Measurements from ENCODE around the gene IDUA.
"Not testable (repeated sequence)": the region's sequence is repeated elsewhere in the genome, so short reads cannot be mapped to it uniquely, and the experiment has no call there.

IDUA gene

GRCh38 chr4:988726-989721, 2.2 kb downstream of the IDUA start:
- DNase-seq: no peak

- DNase-seq: no peak
Measured at GRCh38 chr4:989722-990471, 3.1 kb downstream of the IDUA start.

GRCh38 chr4:990746-991367, 4.0 kb downstream of the IDUA start:
- DNase-seq: no peak

- DNase-seq: no peak
Measured at GRCh38 chr4:991451-992296, 4.8 kb downstream of the IDUA start.

GRCh38 chr4:992297-993110, 5.7 kb downstream of the IDUA start:
- no peak for DNase-seq

DNA sequence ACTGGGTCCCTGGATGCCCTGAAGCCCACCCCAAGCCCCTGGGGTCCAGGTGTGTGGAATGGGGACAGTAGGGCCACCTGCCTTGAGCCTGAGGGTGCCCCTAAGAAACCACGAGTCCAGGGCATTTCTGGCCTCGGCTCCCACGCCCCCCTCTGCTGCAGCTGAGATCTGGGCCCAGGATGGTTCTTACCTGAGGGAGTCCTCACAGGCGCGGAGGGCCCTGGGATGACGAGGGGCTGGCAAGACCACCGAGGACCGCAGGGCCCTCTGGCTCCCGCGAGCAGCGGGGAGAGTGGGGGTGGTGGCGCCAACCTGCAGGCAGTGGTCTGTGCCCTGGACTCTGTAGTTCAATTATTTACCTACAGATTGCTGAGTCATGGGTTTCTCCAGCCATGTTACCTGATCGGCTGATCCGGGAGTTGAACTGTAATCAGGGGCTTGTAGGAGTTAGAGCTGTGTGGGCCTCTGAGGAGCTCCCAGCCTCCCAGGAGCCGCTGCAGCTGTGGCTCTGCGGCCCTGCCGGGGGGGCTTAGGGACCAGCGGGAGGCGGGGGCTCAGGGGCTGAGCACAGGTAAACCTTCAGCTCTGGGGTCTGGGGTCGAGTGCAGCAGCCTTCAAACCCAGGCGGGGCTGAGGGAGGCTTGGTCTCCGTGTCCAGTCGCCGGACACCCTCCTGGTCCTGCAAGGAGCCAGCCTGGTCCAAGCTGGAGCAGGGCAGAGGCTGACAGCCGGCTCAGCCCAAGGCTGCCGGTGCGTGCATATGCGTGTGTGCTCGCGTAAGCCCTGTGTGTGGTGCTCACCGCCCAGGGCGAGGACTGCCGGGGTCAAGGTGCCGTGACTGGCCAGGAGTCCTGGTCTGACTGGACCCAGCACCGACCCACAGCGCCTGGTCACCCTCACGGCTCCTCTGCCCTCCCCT, 6.5 kb downstream of the IDUA start, which contains the start of gene SLC26A1:
Gene SLC26A1, minus strand, starts transcription at position 294 of the 919 bp plus-strand sequence. CDS start 1,701 bp downstream, outside the sequence.
- no peak for DNase-seq

GRCh38 chr4:995311-996026, 8.6 kb downstream of the IDUA start:
- no peak for DNase-seq

DNA sequence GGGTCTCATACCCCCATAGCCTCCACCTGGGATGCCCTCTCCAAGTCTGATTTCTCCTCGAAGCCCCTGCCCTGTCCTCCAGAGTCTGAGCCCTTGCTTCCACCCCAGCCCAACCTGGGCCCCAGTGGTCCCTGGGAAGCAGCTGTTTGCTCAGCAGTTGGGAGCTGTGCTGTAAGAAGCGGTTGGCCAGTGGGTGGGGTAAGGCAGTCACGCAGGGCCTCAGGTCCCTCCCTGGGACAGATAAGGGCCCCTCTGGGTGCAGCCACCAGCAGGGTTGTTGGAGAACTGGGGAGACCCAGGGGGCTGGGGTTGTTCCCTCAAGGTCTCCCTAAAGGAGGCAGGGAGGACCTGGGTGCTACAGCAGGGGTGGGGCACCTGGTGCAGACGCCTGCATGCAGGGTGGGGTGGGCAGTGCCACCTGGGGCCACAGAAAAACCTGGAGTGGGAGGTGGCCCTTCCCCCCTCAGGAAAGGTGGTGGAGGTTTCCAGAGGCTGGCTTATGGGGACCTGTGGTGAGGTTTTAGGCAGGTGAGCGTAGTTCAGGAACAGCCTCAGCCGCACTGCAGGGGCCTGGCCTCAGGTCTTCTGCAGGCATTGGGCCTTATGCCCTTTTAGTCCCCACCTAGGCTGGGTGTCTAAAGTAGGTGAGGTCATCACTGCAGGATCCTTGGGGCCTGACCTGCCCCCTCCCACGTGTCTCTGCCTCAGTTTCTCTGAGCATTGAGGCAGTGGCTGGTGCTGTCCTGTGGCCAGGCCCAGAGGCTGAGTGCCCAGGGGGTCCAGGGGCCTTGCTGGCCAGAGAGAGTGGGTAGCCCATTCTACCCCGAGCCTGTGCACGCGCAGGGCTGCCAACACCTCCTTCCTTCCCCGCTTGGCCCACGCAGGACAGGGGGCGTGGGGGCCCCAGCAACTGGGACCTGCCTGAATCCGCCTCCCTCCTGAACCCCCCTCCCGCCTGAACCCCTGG, 9.5 kb downstream of the IDUA start:
- no peak for DNase-seq

DNA sequence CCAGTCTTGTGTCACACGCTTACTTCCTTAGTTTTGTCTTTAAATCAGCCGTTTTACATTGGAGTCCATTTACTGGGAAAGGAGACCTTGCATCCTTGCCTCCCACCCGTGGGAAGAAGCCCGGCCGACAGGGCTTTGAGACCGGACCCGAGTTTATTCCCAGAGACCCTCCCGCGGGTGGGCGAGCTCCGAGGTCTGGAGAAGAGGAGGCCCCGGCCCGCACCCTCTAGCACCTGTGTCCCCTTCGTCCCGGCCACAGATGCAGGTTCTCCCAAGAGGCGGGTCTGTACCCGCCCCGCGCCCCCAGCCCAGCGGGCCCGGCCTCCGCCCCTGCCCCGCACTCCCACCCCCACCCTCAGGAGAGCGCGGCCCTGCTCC, 10.1 kb downstream of the IDUA start:
- no peak for DNase-seq

- no peak for DNase-seq
Measured at GRCh38 chr4:997375-998071, 10.7 kb downstream of the IDUA start.

GRCh38 chr4:998096-998691, 11.3 kb downstream of the IDUA start:
- DNase-seq: no peak

GRCh38 chr4:999240-999863, 12.5 kb downstream of the IDUA start:
- DNase-seq: not testable (repeated sequence)

- DNase-seq: no peak
Measured at GRCh38 chr4:999882-1000425, 13.1 kb downstream of the IDUA start.

GRCh38 chr4:1000686-1001260, 13.9 kb downstream of the IDUA start:
- no peak for DNase-seq

GRCh38 chr4:1001561-1002130, 14.8 kb downstream of the IDUA start:
- no peak for DNase-seq

DNA sequence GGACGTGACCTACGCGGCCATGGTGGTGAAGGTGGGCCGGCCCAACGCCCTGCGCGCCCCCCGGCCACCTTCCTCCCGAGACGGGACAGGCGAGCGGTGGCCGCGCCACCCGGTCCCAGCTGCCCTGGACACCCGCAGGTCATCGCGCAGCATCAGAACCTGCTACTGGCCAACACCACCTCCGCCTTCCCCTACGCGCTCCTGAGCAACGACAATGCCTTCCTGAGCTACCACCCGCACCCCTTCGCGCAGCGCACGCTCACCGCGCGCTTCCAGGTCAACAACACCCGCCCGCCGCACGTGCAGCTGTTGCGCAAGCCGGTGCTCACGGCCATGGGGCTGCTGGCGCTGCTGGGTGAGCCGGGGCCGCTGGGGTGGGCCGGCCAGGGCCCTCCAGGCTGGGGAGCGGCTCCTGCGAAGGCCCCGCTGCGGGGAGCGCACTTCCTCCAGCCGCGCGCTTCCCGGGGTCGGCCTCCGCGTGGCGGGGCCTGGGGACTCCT, 15.3 kb downstream of the IDUA start:
- no peak for DNase-seq
